GM13977 (cell line): ENCODE data around the gene SLC35E1.

Source experiments
- DNase-seq: peaks from one replicate; pipeline ENCODE4 v3.0.0; 2012; ENCODE audit warnings: low spot score
- in situ Hi-C: fragments of 300-500 bp; cut with MboI; formaldehyde crosslinking; loops from one replicate; pipeline ENCODE4 v1.12.0; 2022; ENCODE audit warnings: low sequenced_read_pairs, low pct_unique_long_range_greater_than_20kb, mixed read lengths, inconsistent platforms; ENCODE audit not compliant: unreplicated experiment
- TF ChIP-seq, protein P1 (sequence below): IDR thresholded peaks from 2 replicates; pipeline ENCODE4 v1.5.1; 2012; ENCODE audit warnings: mild to moderate bottlenecking, control low read depth; ENCODE audit not compliant: insufficient read depth; ENCODE audit errors: extremely low read depth, missing control alignments

SLC35E1 gene

DNA sequence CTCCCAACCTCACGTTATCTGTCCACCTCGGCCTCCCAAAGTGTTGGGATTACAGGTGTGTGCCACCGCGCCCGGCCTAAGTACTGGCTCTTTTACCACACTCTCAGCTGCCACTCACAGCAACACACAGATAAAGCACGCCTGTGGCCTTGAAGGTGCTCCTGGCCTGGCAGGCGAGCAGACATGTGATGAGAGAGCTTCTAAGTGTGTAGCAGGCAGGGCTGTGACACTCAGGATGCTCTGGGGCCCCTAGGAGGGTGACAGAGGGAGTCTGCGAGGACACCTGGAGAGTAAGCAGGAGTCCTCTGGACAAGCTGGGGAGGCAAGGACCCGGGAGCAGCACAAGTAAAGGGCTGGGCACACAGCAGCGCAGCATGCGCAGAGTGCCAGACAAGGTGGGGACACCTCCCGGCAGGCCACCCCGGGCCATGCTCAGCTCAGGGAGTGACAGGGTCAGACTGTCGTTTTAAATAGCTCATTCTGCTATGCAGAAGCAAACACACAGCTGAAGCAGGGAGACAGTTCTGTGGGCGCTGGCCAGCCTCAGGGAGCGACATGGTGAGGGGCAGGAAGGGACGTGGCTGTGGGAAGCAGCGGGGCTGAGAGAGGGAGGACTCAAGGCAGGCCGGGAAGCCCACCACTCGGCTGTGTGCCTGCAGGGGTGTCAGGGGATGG lies 29.3 kb upstream of the SLC35E1 start:
- TF ChIP-seq, protein P1, sequence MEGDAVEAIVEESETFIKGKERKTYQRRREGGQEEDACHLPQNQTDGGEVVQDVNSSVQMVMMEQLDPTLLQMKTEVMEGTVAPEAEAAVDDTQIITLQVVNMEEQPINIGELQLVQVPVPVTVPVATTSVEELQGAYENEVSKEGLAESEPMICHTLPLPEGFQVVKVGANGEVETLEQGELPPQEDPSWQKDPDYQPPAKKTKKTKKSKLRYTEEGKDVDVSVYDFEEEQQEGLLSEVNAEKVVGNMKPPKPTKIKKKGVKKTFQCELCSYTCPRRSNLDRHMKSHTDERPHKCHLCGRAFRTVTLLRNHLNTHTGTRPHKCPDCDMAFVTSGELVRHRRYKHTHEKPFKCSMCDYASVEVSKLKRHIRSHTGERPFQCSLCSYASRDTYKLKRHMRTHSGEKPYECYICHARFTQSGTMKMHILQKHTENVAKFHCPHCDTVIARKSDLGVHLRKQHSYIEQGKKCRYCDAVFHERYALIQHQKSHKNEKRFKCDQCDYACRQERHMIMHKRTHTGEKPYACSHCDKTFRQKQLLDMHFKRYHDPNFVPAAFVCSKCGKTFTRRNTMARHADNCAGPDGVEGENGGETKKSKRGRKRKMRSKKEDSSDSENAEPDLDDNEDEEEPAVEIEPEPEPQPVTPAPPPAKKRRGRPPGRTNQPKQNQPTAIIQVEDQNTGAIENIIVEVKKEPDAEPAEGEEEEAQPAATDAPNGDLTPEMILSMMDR = no peak
- in situ Hi-C loops = no loop called here
- DNase-seq = no peak

- DNase-seq = no peak
- TF ChIP-seq, protein P1 = no peak
- in situ Hi-C loops = no loop called here
These were observed 28.6 kb upstream of the SLC35E1 start for GRCh38 chr19:16600824-16601223.

DNA sequence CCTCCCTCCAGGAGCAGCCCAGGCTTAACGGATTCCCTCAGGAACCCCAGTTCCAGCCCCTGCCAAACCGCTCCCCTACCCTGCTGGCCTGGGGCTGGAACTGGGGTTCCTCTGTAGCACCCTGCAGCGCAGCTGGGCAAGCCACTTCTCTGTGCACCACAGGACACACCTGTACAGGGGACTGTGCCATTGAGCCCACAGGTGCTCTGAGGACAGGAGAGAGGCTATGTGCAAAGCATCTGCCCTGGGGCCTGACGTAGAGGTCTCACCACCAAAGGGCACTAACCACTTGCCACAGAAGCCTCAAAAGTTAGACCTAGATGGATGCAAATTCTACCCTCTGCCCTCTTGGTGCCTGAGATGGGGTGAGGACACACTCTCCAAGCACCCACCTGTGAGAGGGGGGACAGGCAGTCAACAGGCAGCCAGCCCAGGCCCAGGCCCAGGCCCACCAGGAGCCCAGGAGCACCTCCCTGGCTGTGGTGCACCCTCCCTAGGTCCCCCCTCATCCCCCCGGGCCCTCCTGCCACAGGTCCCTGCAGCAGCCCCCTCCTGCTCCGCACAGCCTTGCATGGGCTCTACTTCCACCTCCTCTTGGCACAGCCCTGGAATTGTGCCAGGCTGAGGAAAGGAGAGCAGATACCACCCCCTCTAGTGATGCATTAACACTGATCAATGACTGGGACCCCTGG lies 27.6 kb upstream of the SLC35E1 start:
- in situ Hi-C loops = no loop called here
- TF ChIP-seq, protein P1 = no peak
- DNase-seq = no peak

- TF ChIP-seq, protein P1 = no peak
- in situ Hi-C loops = no loop called here
- DNase-seq = no peak
These were observed 26.6 kb upstream of the SLC35E1 start for GRCh38 chr19:16598848-16599247.

GRCh38 chr19:16596399-16596798 lies 24.2 kb upstream of the SLC35E1 start:
- TF ChIP-seq, protein P1 = no peak
- DNase-seq = no peak
- in situ Hi-C loops = no loop called here

- no peak for DNase-seq
- TF ChIP-seq, protein P1 = no peak
- in situ Hi-C loops = no loop called here
These were observed 22.9 kb upstream of the SLC35E1 start for GRCh38 chr19:16595097-16595496.
